ENCODE data around the gene SNAP91. TPM values are rescaled to one million over a fixed set of nuclear protein-coding genes. Genes with fewer than 3 reads are reported as not detected.

The SNAP91 gene
- total RNA-seq, 2 donors from 2014 or later: 0.58 to 1.6 TPM

DNA sequence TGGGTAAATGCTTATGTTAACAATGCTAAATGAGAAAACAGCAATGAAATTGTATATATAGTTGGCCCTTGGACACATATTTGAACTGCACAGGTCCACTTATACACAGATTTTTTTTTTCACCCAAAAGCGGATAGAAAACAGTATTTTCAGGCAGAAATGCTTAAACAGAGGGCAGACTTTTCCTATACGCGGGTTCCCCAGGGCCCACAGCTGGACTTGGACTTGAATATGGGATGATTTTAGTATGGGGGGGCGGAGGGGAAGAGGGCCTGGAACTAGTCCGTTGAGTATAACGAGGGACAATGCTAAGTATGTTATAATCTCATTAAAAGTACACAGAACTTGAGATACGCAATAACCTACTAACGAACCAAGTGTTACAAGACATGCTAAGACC is 197.6 kb downstream of the SNAP91 start:
- H3K36me3 Mint-ChIP-seq (ENCODE audit: low read depth): no peaks in the 10 kb centered on the region
- H3K27me3 Mint-ChIP-seq (ENCODE audit: insufficient read depth): peaks cover 7% of the 10 kb centered on the region
- Histone ChIP-seq H3K27ac (ENCODE audit: low read depth, low read length) (no peak overlapping the region), H3K9me3 (ENCODE audit: control insufficient read depth, low read length) (no peaks in the 10 kb centered on the region), H3K27me3 (ENCODE audit: control insufficient read depth, insufficient read depth, low read length, poor library complexity, severe bottlenecking) (no peaks in the 10 kb centered on the region), H3K4me3 (ENCODE audit: low read length) (no peak overlapping the region), H3K4me1 (ENCODE audit: control insufficient read depth, insufficient read depth, low read length) (no peaks in the 10 kb centered on the region), H3K36me3 (ENCODE audit: control insufficient read depth, insufficient read depth, low read length) (no peaks in the 10 kb centered on the region), H3K9ac (ENCODE audit: extremely low read depth, low read length, poor library complexity, severe bottlenecking) (no peak overlapping the region)
- 92 to 95% methylated on average over 2 to 8 of the region's 8 CpGs for WGBS, 2 experiments (ENCODE audit: insufficient coverage in 1 of 2, insufficient read length in 1 of 2)
- H3K9me3 Mint-ChIP-seq: no peaks in the 10 kb centered on the region
- H3K27ac Mint-ChIP-seq: no peak overlapping the region
- peaks cover 9% of the 10 kb centered on the region for H3K4me1 Mint-ChIP-seq
- TF ChIP-seq, protein P1, sequence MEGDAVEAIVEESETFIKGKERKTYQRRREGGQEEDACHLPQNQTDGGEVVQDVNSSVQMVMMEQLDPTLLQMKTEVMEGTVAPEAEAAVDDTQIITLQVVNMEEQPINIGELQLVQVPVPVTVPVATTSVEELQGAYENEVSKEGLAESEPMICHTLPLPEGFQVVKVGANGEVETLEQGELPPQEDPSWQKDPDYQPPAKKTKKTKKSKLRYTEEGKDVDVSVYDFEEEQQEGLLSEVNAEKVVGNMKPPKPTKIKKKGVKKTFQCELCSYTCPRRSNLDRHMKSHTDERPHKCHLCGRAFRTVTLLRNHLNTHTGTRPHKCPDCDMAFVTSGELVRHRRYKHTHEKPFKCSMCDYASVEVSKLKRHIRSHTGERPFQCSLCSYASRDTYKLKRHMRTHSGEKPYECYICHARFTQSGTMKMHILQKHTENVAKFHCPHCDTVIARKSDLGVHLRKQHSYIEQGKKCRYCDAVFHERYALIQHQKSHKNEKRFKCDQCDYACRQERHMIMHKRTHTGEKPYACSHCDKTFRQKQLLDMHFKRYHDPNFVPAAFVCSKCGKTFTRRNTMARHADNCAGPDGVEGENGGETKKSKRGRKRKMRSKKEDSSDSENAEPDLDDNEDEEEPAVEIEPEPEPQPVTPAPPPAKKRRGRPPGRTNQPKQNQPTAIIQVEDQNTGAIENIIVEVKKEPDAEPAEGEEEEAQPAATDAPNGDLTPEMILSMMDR (conservative IDR thresholded peaks at IDR 0.05): no peak
- no peak overlapping the region for H3K4me3 Mint-ChIP-seq
- no peak for DNase-seq

DNA sequence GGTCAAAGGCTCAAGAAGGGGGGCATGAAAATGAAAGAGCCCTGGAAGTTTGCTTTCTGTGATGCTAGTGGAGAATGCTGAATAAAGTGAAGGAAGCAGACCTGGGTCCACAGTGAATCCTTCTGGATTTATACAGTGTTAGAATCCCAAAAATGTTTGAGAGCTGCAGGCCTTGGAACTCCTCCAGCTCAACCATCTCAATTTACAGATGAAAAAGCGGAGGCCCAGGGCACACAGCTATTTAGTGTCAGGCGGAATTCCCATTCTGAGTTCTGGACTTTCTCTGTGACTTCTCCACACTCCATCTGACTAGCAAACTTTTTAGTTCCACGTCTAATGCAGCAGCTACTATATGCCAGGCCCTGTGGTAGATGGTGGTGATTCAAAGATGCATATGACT is 198.1 kb downstream of the SNAP91 start:
- H3K4me3 Mint-ChIP-seq: no peak overlapping the region
- Histone ChIP-seq H3K27ac (ENCODE audit: low read depth, low read length) (no peak overlapping the region), H3K4me3 (ENCODE audit: low read length) (no peak overlapping the region), H3K4me1 (ENCODE audit: control insufficient read depth, insufficient read depth, low read length) (no peaks in the 10 kb centered on the region), H3K9me3 (ENCODE audit: control insufficient read depth, low read length) (no peaks in the 10 kb centered on the region), H3K27me3 (ENCODE audit: control insufficient read depth, insufficient read depth, low read length, poor library complexity, severe bottlenecking) (no peaks in the 10 kb centered on the region), H3K9ac (ENCODE audit: extremely low read depth, low read length, poor library complexity, severe bottlenecking) (no peak overlapping the region), H3K36me3 (ENCODE audit: control insufficient read depth, insufficient read depth, low read length) (no peaks in the 10 kb centered on the region)
- TF ChIP-seq, protein P1 (conservative IDR thresholded peaks at IDR 0.05): no peak
- H3K9me3 Mint-ChIP-seq: no peaks in the 10 kb centered on the region
- H3K4me1 Mint-ChIP-seq: peaks cover 9% of the 10 kb centered on the region
- no peak for DNase-seq
- 90 to 100% methylated on average over 2 to 3 of the region's 3 CpGs for WGBS, 2 experiments (ENCODE audit: insufficient coverage in 1 of 2, insufficient read length in 1 of 2)
- no peak overlapping the region for H3K27ac Mint-ChIP-seq
- no peaks in the 10 kb centered on the region for H3K36me3 Mint-ChIP-seq (ENCODE audit: low read depth)
- H3K27me3 Mint-ChIP-seq (ENCODE audit: insufficient read depth): peaks cover 7% of the 10 kb centered on the region

DNA sequence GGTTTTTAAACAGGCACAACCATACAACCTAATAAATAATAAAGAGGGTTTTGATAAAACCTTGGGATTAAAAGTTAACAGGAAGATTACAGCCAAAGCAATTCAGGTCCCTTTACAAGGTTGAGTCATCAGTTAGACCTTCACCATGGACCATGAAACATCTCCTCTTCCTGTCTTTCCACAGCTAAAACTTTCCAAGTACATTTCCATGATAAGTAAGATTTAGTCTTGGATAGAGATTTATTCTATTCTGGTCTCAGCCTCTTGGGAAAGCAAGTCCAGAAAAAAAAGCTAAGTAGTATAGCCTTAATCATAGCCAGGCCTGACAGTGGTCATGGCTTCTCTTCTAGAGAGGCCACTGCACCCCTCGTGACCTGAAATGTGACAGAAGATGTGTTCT is 199.5 kb downstream of the SNAP91 start:
- no peaks in the 10 kb centered on the region for H3K9me3 ChIP-seq (ENCODE audit: control insufficient read depth, low read length)
- H3K4me1 ChIP-seq (ENCODE audit: control insufficient read depth, insufficient read depth, low read length): no peaks in the 10 kb centered on the region
- Mint-ChIP-seq H3K9me3 (no peaks in the 10 kb centered on the region), H3K4me3 (no peak overlapping the region), H3K27ac (no peak overlapping the region), H3K27me3 (ENCODE audit: insufficient read depth) (peaks cover 7% of the 10 kb centered on the region), H3K4me1 (peaks cover 9% of the 10 kb centered on the region), H3K36me3 (ENCODE audit: low read depth) (no peaks in the 10 kb centered on the region)
- TF ChIP-seq, protein P1 (conservative IDR thresholded peaks at IDR 0.05): no peak
- DNase-seq: no peak
- H3K4me3 ChIP-seq (ENCODE audit: low read length): no peak overlapping the region
- H3K27me3 ChIP-seq (ENCODE audit: control insufficient read depth, insufficient read depth, low read length, poor library complexity, severe bottlenecking): no peaks in the 10 kb centered on the region
- no peaks in the 10 kb centered on the region for H3K36me3 ChIP-seq (ENCODE audit: control insufficient read depth, insufficient read depth, low read length)
- WGBS, 2 experiments (ENCODE audit: insufficient coverage in 1 of 2, insufficient read length in 1 of 2): 94% methylated on average over 1 of the region's 1 CpG; no CpG with 5 or more reads in 1 of the 2 experiments
- H3K9ac ChIP-seq (ENCODE audit: extremely low read depth, low read length, poor library complexity, severe bottlenecking): no peak overlapping the region
- H3K27ac ChIP-seq (ENCODE audit: low read depth, low read length): no peak overlapping the region
